Left hindlimb (tissue), 1 donor: ENCODE measurements around the gene UTP18.
"Not testable (repeated sequence)": the region's sequence is repeated elsewhere in the genome, so short reads cannot be mapped to it uniquely, and the experiment has no call there.

ENCODE experiments used
- DNase-seq: peaks from one replicate; pipeline ENCODE4 v3.0.0-alpha.2; 2018

UTP18 gene

DNA sequence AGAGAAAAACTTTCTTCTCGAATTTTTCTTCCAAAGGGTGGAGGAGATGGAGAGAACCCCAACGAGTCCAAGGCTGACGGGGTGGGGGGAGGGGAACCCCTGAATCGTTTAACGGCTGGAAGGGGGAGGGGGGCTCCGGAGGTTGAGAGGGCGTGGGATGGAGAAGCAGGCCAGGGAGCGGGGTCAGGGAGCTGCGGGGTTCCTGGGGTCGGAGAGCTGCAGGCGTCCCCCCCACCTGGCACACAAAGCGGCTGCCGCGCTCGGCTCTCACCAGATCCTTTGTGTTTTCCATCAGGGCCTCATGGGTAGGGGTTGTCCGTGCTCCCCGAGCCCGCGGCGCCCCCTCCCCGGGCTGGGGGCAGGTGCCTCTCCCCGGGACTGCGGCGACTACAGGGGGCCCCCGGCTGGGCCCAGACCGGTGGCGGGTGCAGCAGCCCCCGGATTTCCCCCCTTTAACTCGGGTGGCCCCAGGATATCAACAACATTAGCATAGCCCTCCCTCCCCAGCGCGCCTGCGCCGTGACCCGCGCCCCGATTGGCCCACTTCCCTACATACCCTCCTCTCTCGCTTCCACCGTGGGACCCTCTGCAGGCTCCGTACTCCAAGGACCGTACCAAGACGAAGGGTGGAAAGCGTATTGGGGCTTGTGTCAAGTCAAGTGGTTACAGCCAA, 646 bp upstream of the UTP18 start, which contains the start of gene MBTD1:
Gene MBTD1, minus strand, starts transcription at position 486 of the 673 bp plus-strand sequence. CDS start 34,888 bp downstream, outside the sequence.
- DNase-seq, result peak; percentile 97

DNA sequence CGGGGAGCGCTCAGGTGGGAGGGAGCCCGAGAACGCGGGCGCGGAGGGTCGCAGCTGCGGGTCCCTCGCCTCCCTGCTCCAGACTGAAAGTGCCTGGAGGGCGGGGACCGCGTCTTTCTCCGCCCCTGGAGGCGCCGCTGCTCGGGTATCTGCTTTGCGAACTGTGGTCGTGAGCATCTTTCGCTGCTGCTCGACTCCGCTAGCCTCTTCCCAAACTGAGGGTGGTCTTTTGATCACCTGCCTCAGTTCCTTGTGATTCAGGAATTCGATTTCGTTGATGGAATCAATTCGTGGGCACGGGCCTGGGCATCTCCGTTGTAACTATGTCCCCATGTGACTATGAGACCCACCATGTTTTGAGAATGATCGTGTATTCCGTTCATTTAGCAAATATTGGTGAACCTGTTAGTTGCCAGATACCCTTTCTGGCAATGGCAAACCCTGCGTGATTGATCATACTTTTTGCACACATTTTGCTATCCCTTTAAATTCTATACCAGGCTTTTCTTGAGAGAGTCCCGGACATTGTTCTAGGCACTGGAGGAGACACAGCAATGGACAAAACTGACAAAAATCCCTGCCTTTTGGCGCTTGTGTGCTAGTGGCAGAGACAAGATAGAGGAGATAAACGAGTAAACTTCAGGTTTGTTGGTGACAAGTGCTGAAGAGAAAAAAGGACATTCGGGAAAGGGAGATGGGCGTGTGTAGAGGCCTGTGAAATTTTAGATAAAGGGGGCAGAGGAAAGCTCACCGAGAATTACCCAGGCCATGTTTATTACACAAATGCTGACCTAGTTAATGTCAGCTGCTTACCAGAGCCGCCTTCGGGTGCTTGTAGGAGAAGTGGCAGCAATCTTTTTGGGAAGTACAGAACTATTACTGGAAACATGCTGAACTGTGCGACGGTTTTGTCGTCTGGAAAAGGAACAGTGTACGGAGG, 948 bp downstream of the UTP18 start:
- DNase-seq, result no peak

DNA sequence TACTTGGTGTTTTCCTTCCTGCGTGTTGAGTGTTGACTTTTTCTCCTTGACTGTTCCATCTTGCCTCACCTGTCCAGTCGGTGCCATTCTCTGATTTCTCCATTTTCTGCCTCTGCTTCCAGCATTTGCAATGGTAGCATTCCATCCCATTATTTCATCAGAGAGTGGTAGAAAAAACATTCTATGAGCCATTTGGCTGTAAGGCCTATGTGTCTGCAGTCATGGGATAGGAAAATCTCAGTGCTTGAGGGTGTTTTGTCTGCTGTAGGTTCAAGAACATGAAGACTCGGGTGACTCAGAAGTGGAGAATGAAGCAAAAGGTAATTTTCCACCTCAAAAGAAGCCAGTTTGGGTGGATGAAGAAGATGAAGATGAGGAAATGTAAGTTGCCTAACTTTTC, 2.7 kb downstream of the UTP18 start:
- no peak for DNase-seq

DNA sequence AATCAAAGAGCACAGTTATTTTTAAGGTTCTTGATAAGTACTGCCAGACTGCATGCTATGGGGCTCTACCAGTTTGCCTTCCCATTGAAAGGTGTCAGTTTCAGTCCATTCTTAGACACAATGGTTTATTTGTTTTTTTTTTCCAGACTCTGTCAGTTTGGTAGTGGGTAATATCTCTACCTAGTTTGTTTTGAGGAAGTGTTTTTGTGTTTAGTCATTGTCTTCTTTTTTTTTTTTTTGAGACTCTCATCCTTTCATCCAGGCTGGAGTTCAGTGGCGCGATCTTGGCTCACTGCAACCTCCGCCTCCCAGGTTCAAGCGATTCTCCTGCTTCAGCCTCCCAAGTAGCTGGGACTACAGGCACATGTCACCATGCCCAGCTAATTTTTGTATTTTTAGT, 4.1 kb downstream of the UTP18 start:
- not testable (repeated sequence) for DNase-seq

DNA sequence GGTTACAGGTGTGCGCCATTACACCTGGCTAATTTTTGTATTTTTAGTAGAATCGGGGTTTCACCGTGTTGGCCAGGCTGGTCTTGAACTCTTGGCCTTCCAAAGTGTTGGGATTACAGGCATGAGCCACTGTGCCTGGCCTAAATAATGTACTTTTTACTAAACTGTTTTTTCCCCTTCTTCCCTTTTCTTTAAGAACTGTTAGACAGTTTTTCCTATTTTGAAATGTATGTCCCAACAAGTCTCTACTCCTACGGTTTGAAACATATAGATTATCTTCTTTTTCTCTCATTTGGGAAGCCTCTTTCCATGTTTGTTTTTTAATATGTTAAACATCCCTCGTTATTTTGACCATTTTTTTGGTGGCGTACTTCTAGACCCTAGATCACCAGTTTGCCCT, 9.6 kb downstream of the UTP18 start:
- no peak for DNase-seq

DNA sequence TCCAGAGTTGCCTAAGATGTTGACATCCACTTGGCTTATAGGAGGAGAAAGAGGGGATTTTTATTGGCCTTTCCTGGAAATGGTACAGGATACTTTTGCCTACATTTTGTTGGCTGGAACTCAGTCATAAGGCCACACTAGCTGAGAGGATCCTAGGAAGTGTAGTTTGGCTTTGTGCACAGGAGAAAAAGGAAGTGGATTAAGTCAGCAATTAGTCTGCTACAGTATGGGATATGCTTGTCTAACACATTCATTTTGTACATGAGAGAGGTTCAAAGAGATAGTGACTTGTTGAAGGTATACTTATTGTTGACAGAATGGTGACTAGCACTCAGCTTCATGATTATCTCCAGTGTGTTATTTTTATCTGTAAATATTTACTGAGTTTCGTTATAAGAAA, 10.3 kb downstream of the UTP18 start:
- DNase-seq, result no peak

DNA sequence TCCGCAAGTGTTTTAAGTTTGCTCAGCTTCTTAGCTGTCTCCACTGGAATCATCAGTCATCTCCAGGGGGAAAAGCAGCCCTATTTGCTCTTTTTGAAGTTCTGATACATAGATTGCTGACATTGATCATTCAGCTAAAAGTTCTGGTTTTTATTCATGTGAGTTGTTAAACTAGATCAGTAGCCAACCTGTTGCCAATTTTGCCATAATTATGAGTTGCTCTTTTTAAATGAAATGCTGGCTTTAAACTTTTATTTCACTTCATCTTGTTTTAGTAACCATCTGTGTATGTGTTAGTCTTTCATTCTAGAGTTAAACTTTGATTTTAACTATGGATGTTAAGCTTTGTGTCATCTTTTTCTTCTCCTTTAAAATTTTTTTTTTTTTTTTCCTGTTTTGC, 12.5 kb downstream of the UTP18 start:
- no peak for DNase-seq

DNA sequence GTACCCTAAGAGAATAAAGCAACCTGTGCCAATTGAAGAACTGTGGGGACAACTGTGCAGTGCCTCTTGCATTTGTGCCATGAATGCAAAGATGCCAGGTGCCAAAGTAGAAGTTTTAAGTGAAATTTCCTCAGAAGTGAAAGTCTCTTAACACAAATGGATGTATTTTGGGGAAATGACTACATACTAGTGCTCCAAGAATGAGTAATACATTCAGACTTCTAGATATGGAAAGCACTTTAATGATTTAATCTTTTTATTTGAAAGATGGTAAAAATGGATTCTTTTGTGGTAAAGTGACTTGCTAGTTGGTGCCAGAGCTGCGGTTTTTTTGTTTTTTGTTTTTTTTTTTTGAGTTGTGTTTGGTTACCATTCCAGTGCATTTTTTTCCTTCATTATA, 15.0 kb downstream of the UTP18 start:
- DNase-seq, result no peak

DNA sequence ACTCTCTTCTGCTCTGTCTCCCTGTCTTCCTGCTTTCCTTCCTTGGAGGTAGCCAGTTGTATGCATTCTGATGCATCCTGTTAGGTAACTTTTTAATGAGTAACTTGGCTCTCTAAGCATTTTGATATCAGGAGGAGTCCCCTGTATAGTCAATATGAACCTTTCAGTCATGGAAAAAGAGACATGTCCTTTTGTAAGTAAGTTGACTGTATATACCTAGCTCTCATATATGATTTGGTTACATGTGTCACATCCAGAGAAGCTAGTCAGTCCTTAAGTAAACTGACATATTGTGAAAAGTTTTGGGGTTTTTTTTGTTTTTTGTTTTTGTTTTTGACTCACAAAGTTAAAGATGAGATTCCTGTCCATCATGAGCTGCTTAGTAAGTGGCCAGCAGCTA, 18.8 kb downstream of the UTP18 start:
- DNase-seq, result no peak

DNA sequence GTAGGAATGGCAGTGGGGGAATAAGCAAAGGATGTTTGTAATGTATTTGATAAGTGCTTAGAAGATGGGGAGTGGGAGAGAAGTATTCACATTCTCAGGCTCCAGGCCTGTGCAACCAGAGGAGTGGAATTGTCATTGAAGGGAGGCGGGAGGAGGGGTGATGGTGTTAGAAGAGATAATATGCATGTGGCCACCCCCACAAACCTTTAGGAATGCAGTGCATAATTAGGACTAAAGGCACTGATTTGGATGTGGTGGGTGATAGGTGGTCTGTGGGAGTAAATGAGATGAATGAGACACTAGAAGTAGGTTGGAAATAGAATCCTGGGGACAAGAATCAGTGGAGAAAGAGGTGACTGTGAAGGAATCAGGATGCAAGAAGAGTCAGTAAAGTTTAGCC, 27.1 kb downstream of the UTP18 start:
- DNase-seq, result no peak

DNA sequence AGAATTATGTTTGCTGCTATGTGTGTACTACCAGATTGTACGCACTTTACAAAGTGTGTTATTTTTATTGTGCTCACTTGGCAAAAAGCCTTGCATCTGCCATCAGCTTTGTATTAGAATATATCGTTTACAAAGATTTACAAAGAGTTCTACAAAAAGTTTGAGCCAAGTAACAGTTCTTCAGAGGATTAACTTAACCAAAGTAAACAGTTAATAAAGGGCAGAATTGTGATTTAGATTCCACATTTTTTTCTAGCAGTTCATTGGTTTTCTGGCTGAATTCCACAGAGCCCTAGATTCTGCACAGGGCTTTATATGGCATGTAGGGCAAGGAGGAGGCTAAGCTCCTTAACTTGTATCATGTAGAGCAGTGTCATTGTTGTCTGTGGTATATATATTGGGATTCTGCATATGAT, 29.4 kb downstream of the UTP18 start:
- DNase-seq, result no peak

DNA sequence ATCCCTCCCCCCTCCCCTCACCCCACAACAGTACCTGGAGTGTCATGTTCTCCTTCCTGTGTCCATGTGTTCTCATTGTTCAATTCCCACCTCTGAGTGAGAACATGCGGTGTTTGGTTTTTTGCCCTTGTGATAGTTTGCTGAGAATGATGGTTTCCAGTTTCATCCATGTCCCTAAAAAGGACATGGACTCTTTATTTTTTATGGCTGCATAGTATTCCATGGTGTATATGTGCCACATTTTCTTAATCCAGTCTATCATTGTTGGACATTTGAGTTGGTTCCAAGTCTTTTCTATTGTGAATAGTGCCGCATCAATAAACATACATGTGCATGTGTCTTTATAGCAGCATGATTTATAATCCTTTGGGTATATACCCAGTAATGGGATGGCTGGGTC, 34.0 kb downstream of the UTP18 start:
- not testable (repeated sequence) for DNase-seq

DNA sequence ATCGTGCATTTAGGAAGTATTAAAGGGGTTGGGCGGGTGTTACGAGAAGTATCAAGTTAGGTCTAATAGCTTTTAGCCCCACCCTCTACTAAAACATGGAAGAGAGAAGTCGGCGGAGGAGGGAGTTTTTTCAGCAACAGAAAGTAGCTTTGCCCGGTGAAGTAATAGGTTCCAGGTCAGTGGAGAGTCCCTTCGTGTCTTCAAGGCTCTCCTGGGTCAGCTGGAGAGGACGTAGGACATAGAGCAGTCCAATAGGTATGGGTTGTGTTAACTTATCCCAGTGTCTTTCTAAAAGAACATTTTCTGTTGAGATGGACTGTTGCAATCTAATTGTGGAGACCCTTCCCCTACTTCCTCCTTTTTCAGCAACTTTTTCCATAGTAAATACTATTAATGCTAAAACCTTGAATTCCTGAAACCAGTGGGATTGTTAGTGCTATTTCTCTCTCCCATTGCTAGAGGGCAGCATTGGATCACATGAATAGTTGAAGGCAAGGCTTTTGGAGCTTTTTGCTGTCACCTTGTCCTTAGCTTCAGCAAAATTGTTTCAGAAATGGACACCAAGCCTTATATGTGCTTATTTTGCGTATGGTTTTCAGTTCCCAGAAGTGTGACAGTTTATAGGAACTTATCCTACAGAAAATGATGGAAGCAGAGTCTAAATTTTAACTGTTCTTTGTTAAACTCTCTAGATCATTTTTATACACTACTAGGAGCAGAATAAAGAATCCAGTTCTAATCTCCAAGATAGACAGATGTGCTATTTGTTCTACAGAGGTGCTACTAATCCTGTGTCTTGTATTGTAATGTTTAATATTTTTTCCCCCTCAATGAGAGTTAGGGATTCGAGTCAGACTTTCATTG, 38.4 kb downstream of the UTP18 start:
- DNase-seq, result no peak

DNA sequence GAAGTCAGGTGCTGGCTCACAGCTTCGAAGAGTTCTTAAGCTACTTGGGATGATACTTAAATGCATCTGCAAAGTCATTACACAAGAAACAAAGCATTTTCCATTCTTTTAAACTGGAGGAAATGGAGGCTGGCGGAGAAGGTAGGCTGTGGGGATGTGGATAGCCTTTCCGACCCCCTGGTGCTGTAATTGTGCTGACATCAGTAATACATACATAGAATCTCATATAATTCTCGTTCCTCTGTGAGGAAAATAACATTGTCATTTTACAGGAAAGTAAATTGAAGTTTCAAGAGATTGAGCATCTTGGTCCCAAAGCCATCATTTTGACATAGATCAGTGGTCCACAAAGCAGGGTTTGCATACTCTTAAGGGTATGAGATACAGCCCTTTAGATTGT, 39.5 kb downstream of the UTP18 start:
- DNase-seq, result no peak

DNA sequence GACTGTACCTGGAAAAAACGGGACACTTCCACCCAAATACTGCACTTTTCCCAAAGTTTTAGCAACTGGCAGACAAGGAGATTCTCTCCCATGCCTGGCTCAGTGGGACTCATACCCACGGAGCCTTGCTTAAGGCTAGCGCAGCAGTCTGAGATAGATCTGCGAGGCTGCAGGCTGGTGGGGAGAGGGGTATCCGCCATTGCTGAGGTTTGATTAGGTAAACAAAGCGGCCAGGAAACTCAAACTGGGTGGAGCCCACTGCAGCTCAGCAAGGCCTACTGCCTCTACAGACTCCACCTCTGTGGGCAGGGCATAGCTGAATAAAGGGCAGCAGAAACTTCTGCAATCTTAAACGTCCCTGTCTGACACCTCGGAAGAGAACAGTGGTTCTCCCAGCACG, 44.8 kb downstream of the UTP18 start:
- no peak for DNase-seq

DNA sequence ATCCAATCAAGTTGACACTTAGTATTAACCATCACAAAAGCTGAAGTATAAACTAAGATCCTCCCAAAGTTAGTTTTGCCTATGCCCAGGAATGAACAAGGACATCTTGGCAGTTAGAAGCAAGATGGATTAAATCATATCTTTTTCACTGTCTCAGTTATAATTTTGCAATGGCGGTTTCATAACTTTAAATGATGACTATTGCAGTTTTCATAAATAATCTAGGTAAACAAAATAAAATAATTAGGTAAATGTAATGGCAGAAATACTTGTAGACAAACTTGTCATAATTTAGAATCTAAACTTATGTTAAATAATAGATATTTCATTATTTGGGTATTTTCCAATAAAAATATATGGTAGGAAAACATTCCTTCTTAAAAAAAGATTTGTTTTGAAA, 51.7 kb downstream of the UTP18 start:
- DNase-seq, result not testable (repeated sequence)

DNA sequence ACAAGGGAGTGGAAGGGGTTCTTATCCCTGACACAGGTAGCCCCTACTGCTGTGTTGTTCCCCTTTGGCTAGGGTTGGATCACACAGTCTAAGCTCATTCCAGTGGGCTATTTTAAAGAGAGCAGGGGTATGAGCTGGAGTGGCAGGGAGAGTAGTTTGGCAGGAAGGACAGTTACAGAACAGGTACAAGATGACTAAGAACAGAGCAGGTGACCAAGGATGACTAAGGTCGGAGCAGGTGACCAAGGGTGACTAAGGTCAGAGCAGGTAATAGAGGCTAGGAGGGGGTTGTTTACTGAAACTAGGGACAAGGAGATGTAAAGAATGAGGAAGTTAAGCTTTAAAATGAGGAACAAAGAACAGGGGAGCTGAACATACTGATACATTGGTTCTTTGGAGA, 58.8 kb downstream of the UTP18 start:
- no peak for DNase-seq

DNA sequence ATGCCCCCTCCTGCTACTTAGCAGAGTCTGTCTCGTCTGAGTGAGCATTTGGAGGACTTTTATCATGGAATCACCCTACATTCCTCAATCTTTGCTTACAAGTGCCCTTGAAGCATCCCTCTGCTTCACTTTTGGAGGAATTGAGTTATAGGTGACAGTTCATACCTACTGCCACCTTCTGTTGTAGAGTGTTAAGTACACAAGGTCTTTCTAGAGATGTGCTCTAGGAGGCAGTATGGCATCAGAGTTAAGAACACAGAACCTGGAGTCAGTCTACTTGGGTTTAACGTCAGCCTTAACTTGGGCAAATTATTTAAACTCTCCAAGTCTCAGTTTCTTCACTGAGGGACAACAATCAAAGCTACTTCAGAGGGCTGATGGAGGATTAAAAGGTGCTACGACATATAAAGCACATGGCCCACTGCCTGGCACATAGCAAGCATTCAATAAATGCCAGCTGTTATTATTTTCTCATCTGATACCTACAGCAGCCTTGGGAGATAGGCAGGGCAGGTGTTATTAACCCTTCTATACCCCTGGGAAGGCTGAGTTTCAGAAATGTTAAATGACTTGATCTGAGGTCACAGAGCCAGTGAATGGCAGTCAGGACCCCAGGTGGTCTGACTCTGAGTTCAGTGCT, 62.2 kb downstream of the UTP18 start:
- no peak for DNase-seq

DNA sequence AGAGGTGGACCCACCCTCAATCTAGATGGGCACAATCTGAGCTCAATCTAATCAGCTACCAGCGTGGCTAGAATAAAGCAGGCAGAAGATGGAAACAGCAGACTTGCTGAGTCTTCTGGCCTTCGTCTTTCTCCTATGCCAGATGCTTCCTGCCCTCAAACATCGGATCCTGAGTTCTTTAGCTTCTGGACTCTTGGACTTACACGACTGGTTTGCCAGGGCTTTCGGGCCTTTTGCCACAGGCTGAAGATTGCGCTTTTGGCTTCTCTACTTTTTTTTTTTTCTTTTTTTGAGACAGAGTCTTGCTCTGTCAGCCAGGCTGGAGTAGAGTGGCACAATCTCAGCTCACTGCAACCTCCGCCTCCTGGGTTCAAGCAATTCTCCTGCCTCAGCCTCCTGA, 65.1 kb downstream of the UTP18 start:
- no peak for DNase-seq

DNA sequence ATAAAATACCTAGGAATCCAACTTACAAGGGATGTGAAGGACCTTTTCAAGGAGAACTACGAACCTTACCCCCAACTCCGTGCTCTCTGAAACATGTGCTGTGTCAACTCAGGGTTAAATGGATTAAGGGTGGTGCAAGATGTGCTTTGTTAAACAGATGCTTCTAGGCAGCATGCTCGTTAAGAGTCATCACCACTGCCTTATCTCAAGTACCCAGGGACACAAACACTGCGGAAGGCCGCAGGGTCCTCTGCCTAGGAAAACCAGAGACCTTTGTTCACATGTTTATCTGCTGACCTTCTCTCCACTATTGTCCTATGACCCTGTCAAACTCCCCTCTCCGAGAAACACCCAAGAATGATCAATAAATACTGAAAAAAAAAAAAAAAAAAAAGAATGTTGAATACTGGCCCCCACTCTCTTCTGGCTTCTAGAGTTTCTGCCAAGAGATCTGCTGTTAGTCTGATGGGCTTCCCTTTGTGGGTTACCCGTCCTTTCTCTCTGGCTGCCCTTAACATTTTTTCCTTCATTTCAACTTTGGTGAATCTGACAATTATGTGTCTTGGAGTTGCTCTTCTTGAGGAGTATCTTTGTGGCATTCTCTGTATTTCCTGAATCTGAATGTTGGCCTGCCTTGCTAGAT, 70.6 kb downstream of the UTP18 start:
- not testable (repeated sequence) for DNase-seq

DNA sequence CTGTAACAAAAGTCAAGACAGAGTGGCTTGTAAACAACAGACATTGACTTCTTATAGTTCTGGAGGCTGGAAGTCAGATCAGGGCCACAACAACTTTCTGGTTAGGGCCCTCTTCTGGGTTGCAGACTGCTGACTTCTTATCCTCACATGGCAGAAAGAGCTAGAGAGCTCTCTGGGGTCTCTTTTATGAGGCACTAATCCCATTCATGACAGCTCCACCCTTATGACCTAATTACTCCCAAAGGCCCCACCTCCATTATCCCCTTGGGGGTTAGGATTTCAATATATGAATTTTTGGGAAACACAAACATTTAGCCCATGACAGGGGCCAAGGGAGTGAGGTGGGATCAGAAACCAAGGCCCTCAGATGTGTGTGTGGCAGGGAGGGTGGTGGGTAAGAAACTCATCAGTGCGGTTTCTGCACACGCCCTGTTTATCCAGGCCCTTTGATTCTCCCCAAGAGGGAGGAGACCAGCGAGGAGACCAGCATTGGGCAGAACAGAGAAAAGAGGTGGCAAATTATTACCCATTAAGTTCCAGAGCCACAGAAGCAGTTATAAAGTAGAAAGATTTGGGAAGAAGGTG, 74.8 kb downstream of the UTP18 start:
- no peak for DNase-seq
